PC-3 (cell line): ENCODE data around the gene SMIM7. TPM values are rescaled to one million over a fixed set of nuclear protein-coding genes. Genes with fewer than 3 reads are reported as not detected.

ENCODE experiments used
- total RNA-seq: library from RNA; depleted of rRNA; stranded (reverse); fragments of >200 nt; gene quantifications from 2 replicates; pipeline ENCODE4 v1.2.3, GENCODE V29; 2014; rRNA removed

SMIM7 gene
- total RNA-seq, 1 experiment from 2014 or later: 74.1 TPM

Other genes with a start within 250 kb of the SMIM7 start
- gene EPS15L1, start 188.2 kb downstream of the SMIM7 start, total RNA-seq: 18.1 and 23.8 TPM in 2 replicates
- gene CALR3, start 164.0 kb downstream of the SMIM7 start, total RNA-seq: 0.47 TPM in 1 of 2 replicates, not detected in the other
- gene C19orf44, start 163.8 kb downstream of the SMIM7 start, total RNA-seq: 2.5 and 5.2 TPM in 2 replicates
- gene CHERP, start 117.7 kb downstream of the SMIM7 start, total RNA-seq: 13.4 and 24.2 TPM in 2 replicates
- gene SLC35E1, start 87.7 kb downstream of the SMIM7 start, total RNA-seq: 52.6 and 62.3 TPM in 2 replicates
- 17.5 and 17.7 TPM in 2 replicates for gene MED26, start 31.9 kb downstream of the SMIM7 start, total RNA-seq
- gene TMEM38A, start 995 bp upstream of the SMIM7 start, total RNA-seq: 11.0 and 13.3 TPM in 2 replicates
- 2.4 and 2.5 TPM in 2 replicates for gene NWD1, start 59.7 kb upstream of the SMIM7 start, total RNA-seq
- gene SIN3B, start 169.3 kb upstream of the SMIM7 start, total RNA-seq: 46.4 and 84.1 TPM in 2 replicates
- gene F2RL3, start 228.9 kb upstream of the SMIM7 start, total RNA-seq: 0.07 and 0.23 TPM in 2 replicates